ENCODE measurements around the gene DAPP1.

Gene DAPP1

GRCh38 chr4:99856166-99856565 lies 39.5 kb downstream of the DAPP1 start:
- no peak for DNase-seq

- no peak for DNase-seq
Observed at GRCh38 chr4:99857307-99857706, 40.7 kb downstream of the DAPP1 start.

DNA sequence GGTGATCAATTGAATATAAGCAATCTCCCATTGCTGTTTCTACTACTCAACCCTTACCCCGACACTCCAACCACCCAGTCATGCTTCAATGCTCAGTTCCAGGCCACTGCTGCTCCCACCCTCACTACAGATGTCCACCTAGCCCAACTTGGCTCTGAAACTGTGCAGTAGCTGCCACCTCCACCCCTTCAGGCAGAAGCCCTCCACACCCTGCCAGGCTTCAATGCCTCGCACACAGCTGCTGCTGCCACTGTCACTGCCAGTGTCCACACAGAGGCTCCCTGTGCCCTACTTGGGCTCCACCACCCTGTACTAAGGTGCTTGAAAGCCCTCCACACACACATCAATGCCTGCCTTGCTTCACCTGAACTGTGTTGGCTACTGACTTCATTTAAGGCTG lies 43.0 kb downstream of the DAPP1 start:
- no peak for DNase-seq

GRCh38 chr4:99860521-99860920 lies 43.9 kb downstream of the DAPP1 start:
- no peak for DNase-seq

DNA sequence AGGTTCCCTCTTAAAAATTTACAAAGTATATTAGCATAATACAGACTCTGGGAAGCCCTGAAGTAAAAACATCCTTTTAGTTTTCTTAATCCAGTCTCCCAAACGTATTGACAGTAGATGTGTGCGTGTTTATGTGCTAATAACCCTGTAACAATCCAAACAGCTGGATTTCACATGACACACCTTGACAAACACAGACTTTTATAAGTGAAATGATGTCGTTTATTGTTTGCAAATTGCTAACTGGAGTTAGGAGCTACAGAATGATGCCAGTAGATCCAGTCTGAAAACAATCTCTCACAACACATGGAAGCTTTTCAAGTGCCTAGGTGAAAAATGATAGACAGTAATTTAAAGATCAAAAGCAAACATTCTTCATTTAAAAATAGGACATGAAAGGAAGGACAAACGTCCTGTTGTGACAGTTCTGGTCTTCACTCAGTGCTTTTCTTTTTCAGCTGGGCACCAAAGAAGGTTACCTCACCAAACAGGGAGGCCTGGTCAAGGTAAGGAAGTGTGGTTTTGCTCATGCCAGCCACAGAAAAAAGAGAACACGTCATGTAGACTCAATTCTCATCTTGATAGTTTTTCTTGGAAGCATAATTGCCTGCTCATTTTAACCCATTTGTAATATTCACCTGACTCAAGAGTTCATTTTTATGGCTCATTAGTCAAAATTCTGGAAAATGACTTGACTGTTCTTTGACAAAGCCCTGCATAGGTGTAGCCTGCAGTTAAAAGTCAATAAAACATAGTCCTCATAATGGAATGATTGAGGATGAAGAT lies 44.7 kb downstream of the DAPP1 start:
- DNase-seq: no peak

GRCh38 chr4:99863804-99864203 lies 47.2 kb downstream of the DAPP1 start:
- DNase-seq: no peak

DNA sequence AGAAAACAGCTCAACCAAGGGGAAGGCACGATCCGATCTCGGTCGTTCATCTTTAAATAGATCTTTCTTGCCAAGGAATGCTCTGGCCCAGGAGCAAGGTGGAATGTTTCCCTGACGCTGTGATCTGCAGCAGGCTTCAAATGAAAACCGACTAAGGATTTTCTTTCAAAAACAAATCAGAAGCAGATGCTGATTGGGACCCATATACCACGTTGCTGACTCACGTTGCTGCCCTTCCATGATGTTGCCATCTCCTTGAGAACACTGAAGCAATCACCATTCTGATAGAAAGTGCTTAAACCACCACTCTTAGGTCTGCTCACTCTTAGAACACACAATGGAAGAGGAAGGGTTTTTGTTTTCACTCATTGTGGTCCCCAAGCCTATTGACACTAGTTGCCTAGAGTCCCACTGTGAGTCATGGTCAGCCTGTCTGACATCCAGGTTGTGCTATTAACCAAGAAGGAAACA lies 51.5 kb downstream of the DAPP1 start:
- DNase-seq: no peak

DNA sequence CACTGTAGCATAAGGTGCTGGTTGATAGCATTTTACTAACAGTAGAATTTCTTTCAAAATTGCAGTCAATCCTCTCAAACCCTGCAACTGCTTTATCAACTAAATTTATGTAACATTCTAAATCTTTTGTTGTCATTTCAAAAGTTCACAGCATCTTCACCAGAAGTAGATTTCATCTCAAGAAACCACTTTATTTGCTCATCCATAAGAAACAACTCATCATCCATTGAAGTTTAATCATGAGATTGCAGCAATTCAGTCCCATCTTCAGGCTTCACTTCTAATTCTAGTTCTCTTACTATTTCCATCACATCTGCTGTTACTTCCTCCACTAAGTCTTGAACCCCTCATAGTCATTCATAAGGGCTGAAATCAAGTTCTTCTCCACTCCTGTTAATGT lies 55.9 kb downstream of the DAPP1 start:
- DNase-seq: no peak

DNA sequence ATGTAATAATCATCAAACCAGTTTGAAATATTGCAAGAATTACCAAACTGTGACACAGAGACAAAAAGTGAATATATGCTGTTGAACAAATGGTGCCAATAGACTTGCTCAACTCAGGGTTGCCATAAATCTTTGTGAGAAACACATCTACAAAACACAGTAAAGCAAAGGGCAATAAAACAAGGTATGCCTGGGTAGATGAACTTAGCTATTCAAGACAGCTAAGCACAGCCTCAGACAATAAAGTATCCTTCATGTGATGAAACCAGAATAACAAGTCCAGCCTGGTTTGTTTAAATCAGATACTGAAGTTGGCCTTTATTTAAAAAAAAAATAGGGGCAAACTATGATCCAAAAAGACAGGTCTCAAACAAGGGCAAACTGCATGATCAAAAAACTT lies 58.4 kb downstream of the DAPP1 start:
- DNase-seq: no peak

- DNase-seq: no peak
Observed at GRCh38 chr4:99876946-99877345, 60.3 kb downstream of the DAPP1 start.

- no peak for DNase-seq
Observed at GRCh38 chr4:99878604-99879003, 62.0 kb downstream of the DAPP1 start.

- no peak for DNase-seq
Observed at GRCh38 chr4:99879458-99879857, 62.8 kb downstream of the DAPP1 start.

DNA sequence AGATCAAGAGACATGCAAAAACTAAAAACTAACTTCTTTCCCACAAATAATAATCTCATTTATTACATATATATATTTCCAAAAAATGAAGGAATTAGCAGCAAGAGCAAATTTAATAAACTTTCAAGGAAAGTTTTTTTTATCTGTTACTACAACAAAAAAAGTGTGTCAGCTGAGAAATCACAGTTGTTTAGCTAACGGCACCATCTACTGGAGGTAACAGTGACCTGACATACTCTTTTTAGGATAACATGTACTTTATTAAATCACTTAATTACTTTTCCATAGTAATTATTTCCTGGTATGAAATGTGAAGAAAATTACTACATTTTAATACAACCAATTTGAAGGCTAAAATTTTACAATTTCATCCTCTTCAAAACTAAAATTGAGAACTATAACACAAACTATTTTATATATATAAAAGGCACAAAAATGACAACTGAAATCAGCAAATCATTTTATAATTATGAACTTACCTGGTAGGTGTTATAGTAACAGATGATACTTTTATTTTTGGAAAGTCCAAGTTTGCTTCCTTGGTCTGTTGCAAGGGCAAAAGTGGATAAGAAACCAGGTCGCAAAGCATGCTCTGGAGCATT lies 68.5 kb downstream of the DAPP1 start:
- no peak for DNase-seq

DNA sequence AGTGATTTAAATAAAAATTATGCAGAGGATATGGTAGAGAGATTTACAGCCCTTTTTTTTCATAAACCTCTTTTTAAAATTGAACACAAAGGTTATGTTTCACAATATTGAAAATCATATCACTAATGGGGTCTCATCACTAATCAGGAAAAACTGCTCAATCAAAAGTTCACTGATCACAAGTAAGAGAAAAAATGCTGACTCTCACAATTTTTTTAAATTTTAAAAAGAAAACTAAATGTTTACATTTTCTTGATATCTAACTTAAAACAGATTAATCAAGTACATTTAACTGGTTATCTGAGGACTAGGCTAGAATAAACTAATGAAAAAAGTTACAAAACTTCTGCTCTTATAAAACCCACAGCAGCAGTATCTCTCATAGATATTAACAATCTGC lies 69.1 kb downstream of the DAPP1 start:
- DNase-seq: no peak

GRCh38 chr4:99886146-99886545 lies 69.5 kb downstream of the DAPP1 start:
- no peak for DNase-seq

DNA sequence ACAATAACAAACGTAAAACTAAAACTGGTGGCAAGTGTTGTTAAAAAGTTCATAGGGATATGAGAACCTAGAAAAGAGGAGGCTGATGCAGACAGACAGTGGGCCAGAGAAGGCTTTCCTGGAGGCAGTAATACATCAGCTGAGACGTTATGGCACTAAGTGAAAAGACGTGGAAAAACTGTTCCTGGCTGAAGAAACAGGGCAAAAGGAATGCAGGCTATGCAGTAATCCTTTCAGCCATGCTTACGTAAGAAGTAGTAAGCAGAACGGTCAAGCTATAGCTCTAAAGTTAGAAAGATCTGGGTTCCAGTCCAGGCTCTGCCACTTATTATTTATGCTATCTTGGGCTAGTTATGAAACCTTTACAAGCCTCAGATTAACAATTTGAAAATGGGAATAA lies 71.2 kb downstream of the DAPP1 start:
- no peak for DNase-seq

DNA sequence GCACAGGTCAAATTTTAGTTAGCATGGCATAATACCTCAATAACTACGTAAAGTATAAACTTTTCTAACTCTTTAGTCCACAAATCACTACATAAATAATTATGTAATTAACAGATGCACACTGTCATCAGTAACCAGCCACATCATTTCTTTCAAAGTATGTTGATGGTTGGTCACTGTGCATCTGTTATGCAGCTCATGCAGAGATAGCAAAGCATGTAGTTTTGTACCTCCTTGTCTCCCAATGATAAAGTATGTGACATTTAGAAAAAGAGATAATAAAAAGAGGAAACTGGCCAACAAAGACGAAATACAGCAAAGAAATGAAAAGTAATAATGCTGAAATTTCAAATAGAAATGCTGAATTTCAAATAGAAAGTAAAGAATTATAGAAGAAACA lies 74.7 kb downstream of the DAPP1 start:
- no peak for DNase-seq

GRCh38 chr4:99893029-99893428 lies 76.4 kb downstream of the DAPP1 start:
- no peak for DNase-seq

GRCh38 chr4:99893839-99894160 lies 77.2 kb downstream of the DAPP1 start:
- DNase-seq: no peak

DNA sequence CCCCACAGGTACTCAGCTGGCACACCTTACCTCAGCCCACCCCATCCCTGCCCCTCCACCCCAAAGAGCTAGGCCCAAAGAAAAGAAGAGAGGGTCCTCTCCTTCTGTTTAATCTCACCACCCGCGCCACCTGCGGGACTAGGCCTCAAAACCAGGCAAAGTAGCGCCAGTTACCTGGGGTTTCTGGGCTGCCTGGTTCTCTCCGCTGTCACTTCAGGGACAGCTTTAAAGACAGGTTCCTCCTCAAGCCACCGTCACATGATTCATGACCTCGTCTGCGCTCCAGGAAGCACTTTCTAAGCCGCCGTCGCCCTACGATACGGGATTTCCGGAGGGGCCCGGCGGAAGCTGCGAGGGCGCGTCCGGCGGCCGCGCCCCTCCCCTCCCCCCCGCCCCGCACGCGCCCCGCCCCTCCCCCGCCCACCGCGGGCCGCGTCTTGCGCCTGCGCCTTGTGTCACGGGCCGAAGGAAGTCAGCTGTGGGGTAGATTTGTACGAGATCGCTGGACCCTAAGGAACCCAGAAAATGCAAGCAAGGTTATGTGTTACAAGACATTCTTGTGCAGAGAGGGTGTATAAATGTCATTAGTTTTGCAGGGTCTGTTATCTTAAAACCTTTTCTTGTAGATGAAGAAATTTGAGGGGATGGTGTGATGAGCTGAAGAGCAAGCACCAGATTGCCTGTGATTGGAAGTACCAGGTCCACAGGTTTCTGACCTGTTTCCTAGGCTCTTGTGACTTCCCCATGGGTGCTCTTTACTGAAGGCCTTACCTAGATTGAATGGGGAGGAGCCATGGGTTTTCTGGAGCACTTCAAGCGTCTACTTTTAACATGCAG lies 77.8 kb downstream of the DAPP1 start, which contains the start of gene LAMTOR3:
Gene LAMTOR3 (minus strand): TSS at position 267 of the 837 bp plus-strand sequence. CDS start 464 bp downstream, outside the sequence.
- peak; percentile 83 for DNase-seq

DNA sequence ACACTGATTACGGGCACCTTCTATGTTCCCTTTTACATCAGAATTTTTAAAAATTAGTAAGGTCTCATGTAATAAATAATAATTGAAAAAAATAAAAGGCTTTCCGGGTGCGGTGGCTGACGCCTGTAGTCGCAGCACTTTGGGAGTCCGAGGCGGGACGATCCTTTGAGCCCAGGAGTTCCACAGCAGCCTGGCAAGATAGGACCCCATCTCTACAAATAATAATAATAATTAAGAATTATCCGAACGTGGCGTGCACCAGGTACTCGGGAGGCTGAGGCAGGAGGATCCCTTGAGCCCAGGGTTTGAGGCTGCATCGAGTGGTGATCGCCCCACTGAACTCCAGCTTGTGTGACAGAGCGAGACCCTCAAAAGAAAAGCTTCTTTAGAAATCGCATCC lies 78.4 kb downstream of the DAPP1 start:
- DNase-seq: no peak

- no peak for DNase-seq
Observed at GRCh38 chr4:99915449-99915848, 98.8 kb downstream of the DAPP1 start.

DNA sequence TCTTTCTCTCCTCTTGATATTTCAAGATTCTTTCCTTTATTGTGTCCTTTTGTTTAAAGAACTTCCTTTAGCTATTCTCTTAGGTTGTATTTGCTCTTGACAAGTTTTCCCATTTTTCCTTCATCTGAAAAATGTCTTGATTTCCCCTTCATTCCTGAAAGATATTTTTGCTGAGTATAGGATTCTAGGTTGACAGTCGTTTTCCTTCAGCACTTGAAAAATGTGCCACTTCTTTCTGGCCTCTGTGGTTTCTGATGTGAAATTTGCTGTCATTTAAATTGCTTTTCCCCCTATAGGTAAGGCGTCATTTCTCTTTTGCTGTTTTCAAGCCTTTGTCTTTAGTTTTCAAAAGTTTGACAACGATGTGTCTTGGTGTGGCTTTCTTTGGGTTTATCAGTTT lies 100.9 kb downstream of the DAPP1 start:
- no peak for DNase-seq

GRCh38 chr4:99918656-99919055 lies 102.0 kb downstream of the DAPP1 start:
- no peak for DNase-seq
